Measurements from ENCODE around the gene FIGN. TPM values are rescaled to one million over a fixed set of nuclear protein-coding genes. Genes with fewer than 3 reads are reported as not detected.

The FIGN gene
- total and polyA plus RNA-seq, 7 donors = 0.08 to 3.0 (median 1.2) TPM

- intact Hi-C loops (cut with DNase I) = no loop called here
- ATAC-seq (no peak), DNase-seq (no peak)
- H3K27ac ChIP-seq = no peak overlapping the region
- H3K4me3 ChIP-seq = no peak overlapping the region
- H3K9me3 ChIP-seq = no peaks in the 10 kb centered on the region
- no peaks in the 10 kb centered on the region for H3K27me3 ChIP-seq (ENCODE audit: insufficient read depth in 3 of 3, low read length in 2 of 3)
- peaks cover 13% of the 10 kb centered on the region for H3K4me1 ChIP-seq
- no peak for TF ChIP-seq CTCF (IDR thresholded peaks at IDR 0.05)
- 75 to 84% (median 83%) methylated on average over 7 of the region's 7 CpGs for WGBS, 3 donors
- H3K36me3 ChIP-seq (ENCODE audit: insufficient read depth in 1 of 2, low read depth in 1 of 2) = no peaks in the 10 kb centered on the region
Measured at GRCh38 chr2:163692611-163693482, 43.0 kb downstream of the FIGN start.

- no peak for TF ChIP-seq CTCF (IDR thresholded peaks at IDR 0.05)
- H3K4me1 ChIP-seq = peaks cover 13% of the 10 kb centered on the region
- no peak for DNase-seq
- ATAC-seq = no peak
- no peak overlapping the region for H3K27ac ChIP-seq
- no peaks in the 10 kb centered on the region for H3K9me3 ChIP-seq
- intact Hi-C loops (cut with DNase I) = no loop called here
- no peaks in the 10 kb centered on the region for H3K27me3 ChIP-seq (ENCODE audit: insufficient read depth in 3 of 3, low read length in 2 of 3)
- no peaks in the 10 kb centered on the region for H3K36me3 ChIP-seq (ENCODE audit: insufficient read depth in 1 of 2, low read depth in 1 of 2)
- no peak overlapping the region for H3K4me3 ChIP-seq
Measured at GRCh38 chr2:163692081-163692480, 43.7 kb downstream of the FIGN start.

GRCh38 chr2:163690896-163691295, 44.9 kb downstream of the FIGN start:
- DNase-seq (no peak), ATAC-seq (no peak)
- H3K4me1 ChIP-seq = peaks cover 13% of the 10 kb centered on the region
- no peaks in the 10 kb centered on the region for H3K9me3 ChIP-seq
- no peaks in the 10 kb centered on the region for H3K27me3 ChIP-seq (ENCODE audit: insufficient read depth in 3 of 3, low read length in 2 of 3)
- WGBS, 3 donors = 48 to 57% (median 53%) methylated on average over 2 of the region's 2 CpGs
- TF ChIP-seq CTCF (IDR thresholded peaks at IDR 0.05) = no peak
- intact Hi-C loops (cut with DNase I) = no loop called here
- H3K4me3 ChIP-seq = no peak overlapping the region
- no peak overlapping the region for H3K27ac ChIP-seq
- H3K36me3 ChIP-seq (ENCODE audit: insufficient read depth in 1 of 2, low read depth in 1 of 2) = no peaks in the 10 kb centered on the region

GRCh38 chr2:163687217-163687616, 48.6 kb downstream of the FIGN start:
- ATAC-seq (no peak), DNase-seq (no peak)
- no peak overlapping the region for H3K4me3 ChIP-seq
- intact Hi-C loops (cut with DNase I) = no loop called here
- H3K27ac ChIP-seq = no peak overlapping the region
- no peaks in the 10 kb centered on the region for H3K9me3 ChIP-seq
- no peak for TF ChIP-seq CTCF (IDR thresholded peaks at IDR 0.05)
- H3K4me1 ChIP-seq = peaks cover 13% of the 10 kb centered on the region
- WGBS, 3 donors = 18 to 50% (median 32%) methylated on average over 1 of the region's 1 CpG
- no peaks in the 10 kb centered on the region for H3K36me3 ChIP-seq (ENCODE audit: insufficient read depth in 1 of 2, low read depth in 1 of 2)
- H3K27me3 ChIP-seq (ENCODE audit: insufficient read depth in 3 of 3, low read length in 2 of 3) = no peaks in the 10 kb centered on the region

- Histone ChIP-seq H3K9me3 (no peaks in the 10 kb centered on the region), H3K27ac (no peak overlapping the region), H3K4me3 (no peak overlapping the region), H3K36me3 (ENCODE audit: insufficient read depth in 1 of 2, low read depth in 1 of 2) (no peaks in the 10 kb centered on the region), H3K4me1 (peaks cover 7% of the 10 kb centered on the region), H3K27me3 (ENCODE audit: insufficient read depth in 3 of 3, low read length in 2 of 3) (no peaks in the 10 kb centered on the region)
- intact Hi-C loops (cut with DNase I) = no loop called here
- no peak for TF ChIP-seq CTCF (IDR thresholded peaks at IDR 0.05)
- DNase-seq (no peak), ATAC-seq (no peak)
- WGBS, 3 donors = 67 to 72% (median 72%) methylated on average over 4 of the region's 4 CpGs
Measured at GRCh38 chr2:163686289-163686688, 49.5 kb downstream of the FIGN start.

Measured in psoas muscle (tissue), 8 donors.